NCI-H1092 (cell line): ENCODE data around the gene BCL11B.

Source experiments
- DNase-seq: peaks from one replicate; lab custom pipeline; 2025; lab: John Stamatoyannopoulos, UW

The BCL11B gene

GRCh38 chr14:99286761-99287160 lies 14.8 kb upstream of the BCL11B start:
- no peak for DNase-seq

DNA sequence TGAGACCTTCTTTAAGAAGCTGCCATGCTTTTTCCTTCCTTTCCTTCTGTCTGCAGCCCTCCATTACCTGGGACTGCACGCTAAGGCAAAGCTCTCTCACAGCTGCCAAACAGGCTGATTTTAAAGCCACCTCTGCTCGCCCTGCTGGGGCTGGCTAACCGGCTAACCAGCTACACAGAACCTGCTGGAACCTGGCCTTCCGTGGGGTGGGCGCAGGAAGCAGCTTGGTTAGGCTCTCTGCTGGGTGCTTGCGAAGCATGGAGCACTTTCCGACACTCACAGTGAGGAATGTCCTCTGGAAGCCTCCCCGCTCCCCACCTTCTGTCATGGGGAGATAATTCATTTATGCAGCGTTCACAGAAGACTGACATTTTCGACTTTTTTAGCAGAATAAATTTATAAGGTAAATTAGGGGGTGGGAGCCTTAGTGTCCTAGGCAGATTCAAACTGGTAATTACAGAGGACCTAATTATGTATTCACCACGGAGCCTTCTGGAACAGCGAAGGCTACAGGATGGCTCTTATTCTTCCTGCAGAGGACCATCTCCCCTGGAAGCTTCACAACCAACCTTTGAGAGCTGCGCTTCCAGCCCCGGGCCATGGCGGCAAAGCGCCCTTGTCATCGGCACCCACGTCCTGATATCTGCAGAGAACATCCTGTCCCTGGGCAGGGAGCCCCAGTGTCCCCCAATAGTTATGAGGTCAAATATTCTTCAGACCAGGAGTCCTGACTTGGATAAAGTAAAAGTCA lies 12.4 kb upstream of the BCL11B start:
- no peak for DNase-seq

GRCh38 chr14:99282261-99283050 lies 10.5 kb upstream of the BCL11B start:
- no peak for DNase-seq

DNA sequence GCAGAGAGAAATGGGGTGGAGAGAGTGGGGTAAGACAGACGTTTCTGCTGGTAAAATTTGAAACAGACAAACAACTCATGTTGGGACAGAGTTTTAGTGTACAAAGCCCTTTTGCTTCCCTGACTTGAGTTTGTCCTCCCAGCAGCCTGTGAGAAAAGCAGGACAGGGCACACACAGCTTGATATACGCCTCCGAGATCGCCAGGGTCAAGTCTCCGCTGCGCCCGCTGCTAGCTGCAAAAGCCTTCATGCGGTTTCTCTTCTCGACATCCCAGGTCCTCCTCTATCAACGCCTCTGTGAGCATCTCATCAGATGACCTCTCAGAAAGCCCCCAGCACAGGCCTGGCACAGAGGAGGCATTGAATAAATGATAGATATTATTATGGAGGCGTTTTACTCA lies 9.4 kb upstream of the BCL11B start:
- DNase-seq, result no peak

DNA sequence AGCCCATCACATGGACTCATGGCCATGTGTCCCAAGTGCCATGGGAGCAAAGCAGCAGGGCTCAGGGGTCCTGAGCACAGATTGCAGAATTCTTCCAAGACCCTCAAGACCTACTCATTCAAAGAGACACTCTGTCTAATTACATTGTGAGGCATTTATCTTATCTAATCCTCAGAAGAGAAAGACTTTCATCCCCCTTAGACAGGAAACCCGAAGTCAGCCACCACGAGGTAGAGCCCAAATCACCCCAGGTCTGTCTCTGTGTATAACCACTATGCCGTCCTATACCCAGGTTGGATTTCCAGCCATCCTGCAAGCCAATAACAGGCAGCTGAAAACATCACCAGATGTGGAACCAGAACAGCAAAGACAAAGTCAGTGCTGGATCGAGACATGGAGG lies 8.9 kb upstream of the BCL11B start:
- DNase-seq, result no peak

- DNase-seq, result no peak
Observed at GRCh38 chr14:99280066-99280731, 8.2 kb upstream of the BCL11B start.

GRCh38 chr14:99278836-99279235 lies 6.8 kb upstream of the BCL11B start:
- DNase-seq, result no peak

DNA sequence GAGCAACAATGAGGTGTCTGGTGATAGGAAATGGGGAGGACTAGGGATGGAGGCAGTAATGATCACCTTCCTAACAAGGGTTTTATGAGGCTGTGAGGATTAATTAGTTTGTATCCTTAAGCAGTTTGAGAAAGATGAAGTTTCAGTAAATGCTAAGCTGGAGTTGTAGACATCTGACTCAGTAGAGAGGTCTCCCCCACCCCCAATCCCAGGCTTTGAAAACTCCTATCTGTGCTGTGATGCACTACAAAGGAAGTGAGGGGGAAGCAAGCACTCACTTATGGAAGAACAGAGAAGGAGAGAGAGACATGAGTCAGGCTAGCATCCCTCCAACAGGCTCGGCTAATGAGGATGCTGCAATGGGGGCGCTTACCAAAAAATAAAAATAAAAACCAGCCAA lies 5.5 kb upstream of the BCL11B start:
- no peak for DNase-seq

DNA sequence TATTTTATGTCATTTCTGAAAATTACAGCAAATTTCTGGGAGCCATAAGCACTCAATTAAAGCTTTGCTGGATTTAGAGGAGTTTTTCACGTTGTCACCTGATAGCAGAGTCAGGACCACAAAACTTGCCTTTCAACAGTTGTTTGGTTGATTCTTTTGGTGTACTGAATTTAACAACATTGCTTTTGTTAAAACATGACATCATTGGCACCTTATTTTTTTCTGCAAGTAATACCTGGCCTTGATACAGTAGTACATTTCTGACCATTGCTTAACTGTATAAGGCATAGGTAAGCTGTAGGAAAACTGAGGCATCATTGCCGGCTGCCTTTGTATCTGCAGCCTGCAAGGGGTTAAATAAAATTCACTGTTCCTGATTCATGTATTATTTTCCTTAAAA lies 4.5 kb upstream of the BCL11B start:
- DNase-seq, result no peak

GRCh38 chr14:99275222-99275584 lies 3.2 kb upstream of the BCL11B start:
- no peak for DNase-seq

DNA sequence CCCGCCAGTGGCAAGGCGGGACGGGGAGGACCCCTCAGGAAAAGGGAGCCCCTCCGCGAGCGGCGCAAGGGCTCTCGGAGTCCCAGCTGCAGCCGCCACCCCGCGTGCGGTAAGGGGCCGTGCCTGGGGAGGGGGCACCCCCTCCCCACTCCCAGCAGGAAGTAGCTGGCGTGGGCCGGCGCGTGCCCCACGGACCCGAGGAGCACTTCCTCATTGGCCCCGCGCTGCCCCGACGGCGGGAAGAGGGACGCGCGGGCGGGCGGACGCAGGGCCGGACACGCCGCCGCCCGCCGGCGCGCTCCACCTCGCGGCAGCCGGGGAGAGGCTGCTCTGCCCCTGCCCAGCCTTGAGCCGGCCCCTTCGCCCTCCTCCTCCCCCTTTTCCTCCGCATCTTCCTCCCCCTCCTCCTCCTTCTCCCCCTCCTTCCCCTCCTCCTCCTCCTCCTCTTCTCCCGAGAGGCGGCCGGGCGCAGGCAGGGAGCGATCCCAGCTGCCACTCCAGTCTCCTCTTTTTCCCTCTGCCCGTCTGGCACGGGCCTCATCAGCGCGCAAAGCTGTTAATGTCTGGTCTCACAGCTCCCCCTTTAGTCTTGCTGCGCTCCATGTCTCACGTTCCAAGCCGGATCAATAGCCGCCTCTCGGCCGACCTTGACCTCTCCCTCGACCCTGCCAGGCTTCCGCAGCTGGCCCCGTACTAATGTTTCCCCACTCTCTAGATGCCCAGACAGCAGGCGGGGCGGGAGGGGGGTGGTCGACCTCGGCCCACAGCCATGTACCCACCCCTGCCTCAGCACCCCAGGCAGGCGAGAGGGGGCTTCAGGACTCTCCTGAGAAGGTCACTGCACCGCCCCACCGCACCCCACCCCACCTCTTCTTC lies 2.6 kb upstream of the BCL11B start:
- DNase-seq, result peak; percentile 90

GRCh38 chr14:99273766-99274345 lies 1.9 kb upstream of the BCL11B start:
- DNase-seq, result no peak

GRCh38 chr14:99272899-99273765 lies 1.1 kb upstream of the BCL11B start:
- peak; percentile 53 for DNase-seq

DNA sequence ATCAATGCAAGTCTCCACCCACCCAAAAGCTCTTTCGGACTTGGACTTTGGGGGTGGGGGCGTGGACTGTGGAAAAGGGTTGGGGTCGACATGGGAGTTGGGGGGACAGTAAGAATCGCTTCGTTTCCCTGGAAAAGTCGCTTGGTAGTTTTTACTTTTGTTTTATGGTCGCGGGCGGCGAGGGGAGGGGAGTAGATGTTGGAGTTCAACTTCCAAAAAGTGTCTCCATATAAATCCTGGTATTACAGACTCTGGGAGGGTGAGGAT lies 568 bp upstream of the BCL11B start:
- no peak for DNase-seq

DNA sequence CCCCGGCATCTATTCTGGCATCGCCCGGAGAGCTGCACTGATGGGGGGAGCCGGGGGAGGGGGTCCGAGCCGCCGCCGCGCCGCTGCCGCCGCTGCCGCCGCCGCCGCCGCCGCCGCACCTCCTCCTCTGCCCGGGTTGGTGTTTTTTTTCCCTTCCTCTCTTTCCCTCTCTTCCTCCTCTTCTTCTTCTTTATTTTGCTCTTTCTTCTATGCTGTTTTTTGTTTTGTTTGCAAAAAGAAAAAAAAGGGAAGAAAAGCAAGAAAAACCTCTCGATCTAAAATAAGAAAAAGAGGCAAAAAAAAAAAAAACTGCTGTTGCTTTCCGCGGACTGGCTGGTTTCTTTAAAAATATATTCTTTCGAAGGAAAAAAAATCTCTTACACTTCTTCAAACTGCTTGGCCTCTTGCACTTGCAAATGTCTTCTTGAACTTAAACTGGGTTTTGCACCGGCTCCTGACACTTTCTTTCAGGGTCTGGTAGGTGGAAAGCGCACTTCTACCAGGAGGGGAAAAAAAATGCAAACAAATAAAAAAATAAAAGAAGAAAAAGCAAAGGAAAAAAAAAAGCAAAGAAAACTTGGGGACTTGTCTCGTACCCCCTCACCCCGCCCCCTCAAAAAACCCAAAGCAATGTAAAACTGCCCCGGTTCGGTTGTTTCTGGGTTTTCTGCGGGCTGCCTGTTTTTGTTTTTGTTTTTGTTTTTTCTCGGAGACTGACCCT lies 616 bp downstream of the BCL11B start:
- no peak for DNase-seq

DNA sequence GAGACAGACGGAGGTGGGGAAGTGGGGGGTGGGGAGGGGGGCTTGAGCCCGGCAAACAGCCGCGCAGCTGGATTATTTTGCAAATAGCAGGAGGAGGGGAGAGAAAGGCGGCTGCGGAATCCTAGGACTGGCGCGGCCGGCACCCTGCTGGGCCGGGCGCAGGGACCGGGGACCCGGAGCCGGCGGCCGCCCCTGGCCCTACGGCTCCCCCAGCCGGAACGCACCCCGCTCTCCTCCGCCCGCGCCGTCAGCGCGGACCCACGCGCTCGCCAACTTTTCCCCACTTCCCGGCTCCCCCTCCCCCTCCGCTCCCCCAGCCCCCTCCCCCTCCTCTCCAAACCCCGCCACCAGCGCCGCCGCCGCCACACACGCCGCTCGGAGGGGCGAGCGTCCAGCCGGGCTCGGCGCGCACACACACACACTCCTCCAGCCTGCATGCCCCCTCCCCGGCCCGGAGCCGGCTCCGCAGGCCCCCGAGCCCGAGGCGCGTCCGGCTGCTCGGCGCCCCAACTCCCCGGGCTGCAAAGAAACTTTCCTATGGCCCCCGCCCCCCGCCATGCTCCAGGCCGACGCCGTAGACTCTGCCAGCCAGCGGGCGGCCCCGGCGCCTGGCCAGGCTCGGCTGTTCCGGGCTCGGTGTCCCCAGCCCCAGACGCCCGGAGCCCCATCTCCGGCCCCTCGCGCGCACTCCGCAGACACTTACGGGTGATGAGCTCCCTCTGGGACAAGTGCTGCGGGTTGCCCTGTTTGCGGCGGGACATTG lies 1.4 kb downstream of the BCL11B start:
- DNase-seq, result peak; percentile 61

GRCh38 chr14:99268810-99269707 lies 2.9 kb downstream of the BCL11B start:
- peak; percentile 10 for DNase-seq
